Activated B cell treated with CpG ODN at 0.5 μM for 24 hours (primary cell): ENCODE data around the gene CILP. TPM values are rescaled to one million over a fixed set of nuclear protein-coding genes. Genes with fewer than 3 reads are reported as not detected.

ENCODE experiments used
- ATAC-seq: fragments of 200-7000 bp; cut with Tn5 transposase; one replicate; pipeline ENCODE4 v1.10.0; 2021; ENCODE audit warnings: low read depth, mild to moderate bottlenecking, moderate library complexity
- CTCF ChIA-PET: fragments of 350-600 bp; sonication (Branson Sonifier 250); formaldehyde crosslinking; loops from one replicate; lab custom pipeline; 2021; ENCODE audit warnings: antibody characterized with exemption; lab: Charles Lee
- POLR2A ChIA-PET: fragments of 350-600 bp; sonication (Branson Sonifier 250); formaldehyde crosslinking; loops from one replicate; lab custom pipeline; 2021; ENCODE audit warnings: antibody characterized with exemption; lab: Charles Lee
- DNase-seq: peaks from one replicate; pipeline ENCODE4 v3.0.0; 2022
- H3K27ac Mint-ChIP-seq: one replicate; pipeline ENCODE4 v1.8.0; 2020; ENCODE audit warnings: mixed read lengths
- H3K27me3 Mint-ChIP-seq: one replicate; pipeline ENCODE4 v1.8.0; 2021; ENCODE audit warnings: mixed read lengths
- H3K36me3 Mint-ChIP-seq: one replicate; pipeline ENCODE4 v1.8.0; 2021; ENCODE audit warnings: low read depth, mixed read lengths
- H3K4me1 Mint-ChIP-seq: one replicate; pipeline ENCODE4 v1.8.0; 2021; ENCODE audit warnings: mixed read lengths
- H3K4me3 Mint-ChIP-seq: one replicate; pipeline ENCODE4 v1.8.0; 2020; ENCODE audit warnings: mild to moderate bottlenecking, mixed read lengths
- H3K9me3 Mint-ChIP-seq: one replicate; pipeline ENCODE4 v1.8.0; 2020; ENCODE audit warnings: mixed read lengths
- CTCF ChIP-seq: fragments of 200-600 bp; IDR thresholded peaks from one replicate; pipeline ENCODE4 v1.8.0; 2022; ENCODE audit warnings: antibody characterized with exemption, mild to moderate bottlenecking
- intact Hi-C: fragments of 100-400 bp; cut with micrococcal nuclease; formaldehyde crosslinking; loops from one replicate; pipeline ENCODE4 v1.15.1; 2024
- total RNA-seq: library from RNA; stranded (reverse); gene quantifications from 2 replicates; pipeline ENCODE4 v1.2.3, GENCODE V29; 2022

Gene CILP
- total RNA-seq, 1 donor from 2014 or later = 0.18 TPM

DNA sequence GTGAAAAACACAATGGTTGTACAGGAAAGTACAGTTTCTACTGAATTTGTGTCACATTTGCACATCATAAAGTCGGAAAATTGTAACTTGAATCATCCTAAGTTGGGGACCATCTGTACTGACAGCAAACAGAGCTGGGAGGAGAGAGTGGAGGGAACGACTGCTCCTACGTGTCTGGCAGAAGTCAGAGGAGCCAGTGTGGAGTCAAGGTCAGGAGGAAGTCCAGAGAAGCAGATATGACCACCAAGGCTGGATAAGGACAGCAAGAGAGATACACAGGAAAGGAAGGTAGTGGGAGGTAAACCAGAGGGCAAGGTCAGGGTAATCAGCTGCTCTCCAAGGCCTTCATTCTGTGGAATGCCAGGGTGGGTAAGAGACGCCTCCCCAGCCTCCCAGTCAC is 2.7 kb upstream of the CILP start:
- no peaks in the 10 kb centered on the region for H3K9me3 Mint-ChIP-seq
- DNase-seq = no peak
- H3K27ac Mint-ChIP-seq = no peak overlapping the region
- H3K4me1 Mint-ChIP-seq = no peaks in the 10 kb centered on the region
- no peaks in the 10 kb centered on the region for H3K27me3 Mint-ChIP-seq
- intact Hi-C loops = no loop called here
- CTCF ChIA-PET = no interaction called here
- TF ChIP-seq CTCF = no peak
- H3K36me3 Mint-ChIP-seq = no peaks in the 10 kb centered on the region
- POLR2A ChIA-PET = no interaction called here
- no peak for ATAC-seq
- H3K4me3 Mint-ChIP-seq = no peak overlapping the region

DNA sequence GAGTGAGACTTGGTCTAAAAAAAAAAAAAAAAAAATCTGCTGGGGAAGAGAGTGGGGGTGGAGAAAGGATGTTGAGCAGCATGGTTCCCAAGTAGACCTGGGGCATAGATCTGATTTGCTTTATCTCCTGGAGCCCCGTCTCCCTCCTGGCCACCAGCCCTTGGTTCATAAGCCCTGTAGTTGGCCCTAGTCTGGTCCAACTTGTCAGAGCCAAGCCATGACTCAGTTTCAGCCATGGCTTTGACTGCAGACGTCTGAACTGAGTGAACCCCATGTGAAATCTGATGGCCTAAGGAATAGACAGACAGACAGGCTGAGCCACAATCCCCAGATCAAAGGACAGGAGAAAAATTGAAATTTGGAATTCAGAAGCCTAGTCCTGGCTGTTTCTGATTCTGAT is 2.0 kb upstream of the CILP start:
- DNase-seq (no peak), ATAC-seq (no peak)
- intact Hi-C loops = no loop called here
- no peak overlapping the region for H3K27ac Mint-ChIP-seq
- CTCF ChIA-PET = no interaction called here
- no peak for TF ChIP-seq CTCF
- H3K4me1 Mint-ChIP-seq = no peaks in the 10 kb centered on the region
- H3K4me3 Mint-ChIP-seq = no peak overlapping the region
- no peaks in the 10 kb centered on the region for H3K9me3 Mint-ChIP-seq
- POLR2A ChIA-PET = no interaction called here
- H3K27me3 Mint-ChIP-seq = no peaks in the 10 kb centered on the region
- H3K36me3 Mint-ChIP-seq = no peaks in the 10 kb centered on the region

DNA sequence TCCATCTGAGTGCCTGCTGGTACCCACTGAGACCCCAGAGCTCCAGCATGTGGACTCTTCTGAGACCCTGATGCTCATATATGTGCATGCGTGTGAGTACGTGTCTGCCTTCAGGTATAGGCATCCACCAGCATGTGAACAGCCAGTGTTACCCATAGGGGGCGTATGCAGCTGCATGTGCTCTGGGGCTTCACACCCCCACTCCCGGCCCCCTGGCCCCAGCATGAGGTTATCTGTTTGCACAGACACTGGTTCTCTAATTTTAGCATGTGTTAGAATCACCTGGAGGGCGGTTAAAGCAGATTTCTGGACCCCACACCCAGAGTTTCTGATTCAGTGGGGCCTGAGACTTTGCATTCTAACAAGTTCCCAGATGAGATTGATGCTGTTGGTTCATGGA is 824 bp upstream of the CILP start:
- Mint-ChIP-seq H3K9me3 (no peaks in the 10 kb centered on the region), H3K4me1 (no peaks in the 10 kb centered on the region)
- TF ChIP-seq CTCF = no peak

DNA sequence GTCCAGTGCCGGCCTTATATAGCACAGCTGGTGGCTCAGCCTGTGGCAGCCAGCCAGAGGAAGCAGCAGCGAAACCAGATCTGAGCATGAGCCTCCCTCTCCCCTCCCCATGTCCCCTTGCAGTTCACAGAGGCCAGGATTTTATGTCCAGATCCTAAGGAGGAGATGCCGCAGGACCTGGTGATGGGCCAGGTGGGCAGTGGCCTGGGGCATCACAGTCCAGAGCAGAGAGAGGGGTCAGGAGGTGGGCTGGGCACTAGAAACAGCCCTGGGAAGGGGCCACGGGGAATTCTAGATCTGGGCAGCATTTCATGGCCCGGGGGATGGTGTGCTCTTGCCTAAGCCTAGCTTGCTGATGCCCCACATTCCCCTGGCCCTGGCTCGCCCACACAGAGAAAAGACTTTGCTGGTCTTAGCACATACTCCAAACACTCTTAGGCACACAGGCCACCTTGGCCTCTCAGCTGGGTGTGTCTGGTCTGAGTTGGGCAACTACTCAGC is 259 bp upstream of the CILP start:
- no peaks in the 10 kb centered on the region for H3K36me3 Mint-ChIP-seq
- POLR2A ChIA-PET = no interaction called here
- intact Hi-C loops = no loop called here
- CTCF ChIA-PET = no interaction called here
- peaks cover 4% of the 10 kb centered on the region for H3K27me3 Mint-ChIP-seq
- no peak overlapping the region for H3K4me3 Mint-ChIP-seq
- no peak overlapping the region for H3K27ac Mint-ChIP-seq
- ATAC-seq (no peak), DNase-seq (no peak)
- no peaks in the 10 kb centered on the region for H3K4me1 Mint-ChIP-seq
- TF ChIP-seq CTCF = no peak
- no peaks in the 10 kb centered on the region for H3K9me3 Mint-ChIP-seq

More for the DNA sequence above, 824 bp upstream of the CILP start:
- H3K4me3 Mint-ChIP-seq = no peak overlapping the region
- ChIA-PET POLR2A (no interaction called here), CTCF (no interaction called here)
- no peak for DNase-seq
- no peak overlapping the region for H3K27ac Mint-ChIP-seq
- no peaks in the 10 kb centered on the region for H3K36me3 Mint-ChIP-seq
- intact Hi-C loops = no loop called here
- peak; percentile 62 for ATAC-seq
- H3K27me3 Mint-ChIP-seq = peaks cover 2% of the 10 kb centered on the region

DNA sequence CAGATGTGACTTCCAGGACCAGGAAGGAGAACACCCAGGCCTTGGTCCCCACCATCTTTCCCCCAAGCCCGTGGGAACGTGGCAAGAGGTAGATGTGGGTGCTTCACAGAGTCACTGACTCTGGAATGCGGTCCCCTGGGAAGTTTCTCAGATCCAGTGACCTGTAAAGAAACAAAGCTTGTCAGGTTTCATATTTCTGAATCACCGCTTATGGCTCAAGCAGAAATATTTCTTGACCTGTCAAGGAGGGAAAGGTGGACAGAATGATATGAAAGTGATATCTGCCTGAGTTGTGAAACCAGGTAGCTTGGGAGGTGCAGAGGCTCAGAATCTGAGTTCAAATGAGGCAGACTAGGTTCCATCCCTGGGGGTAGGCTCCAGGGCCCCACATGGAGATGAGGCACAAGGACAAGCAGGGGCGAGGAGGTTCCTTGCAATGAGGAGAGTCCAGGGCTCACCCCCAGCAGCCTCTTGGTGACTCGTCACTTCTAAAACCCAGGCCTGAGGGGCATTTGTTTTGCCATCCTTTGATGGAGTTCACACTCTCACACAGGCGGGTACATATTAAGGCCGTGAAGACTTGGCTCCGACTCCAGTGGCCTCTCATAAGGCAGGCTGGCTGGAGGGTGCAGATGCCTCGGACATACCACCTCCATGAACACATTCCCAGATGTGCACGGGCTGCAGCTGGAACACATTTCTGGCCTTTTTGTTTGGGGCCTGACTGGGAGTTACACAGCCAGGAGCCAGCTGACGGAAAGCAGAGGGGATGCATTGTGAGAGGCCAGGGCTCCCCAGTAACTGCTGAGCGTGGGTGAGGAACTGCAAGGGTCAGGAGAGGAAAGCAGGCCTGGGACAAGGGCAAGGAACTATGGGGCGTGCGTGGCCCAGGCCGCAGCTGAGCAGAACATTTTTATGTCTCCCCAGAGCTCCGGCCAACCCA is 1.3 kb downstream of the CILP start:
- ATAC-seq (no peak), DNase-seq (no peak)
- Mint-ChIP-seq H3K4me1 (no peaks in the 10 kb centered on the region), H3K36me3 (no peaks in the 10 kb centered on the region), H3K27me3 (peaks cover 4% of the 10 kb centered on the region), H3K4me3 (no peak overlapping the region), H3K9me3 (no peaks in the 10 kb centered on the region), H3K27ac (no peak overlapping the region)
- intact Hi-C loops = no loop called here
- no peak for TF ChIP-seq CTCF
- POLR2A ChIA-PET = interaction anchor here (1.5 kb wide), 1 partner anchor 95 kb away, joined by 3 read pairs; the partner anchor contains the start of gene RNU5B-1
- CTCF ChIA-PET = no interaction called here
